Uterus (tissue), 2 donors: ENCODE data around the gene CACNA1D.

Source experiments
- POLR2A ChIP-seq, 2 donors: fragments of 450-650 bp; IDR thresholded peaks; one replicate each; pipeline ENCODE4 v1.6.1; 2016; ENCODE audit warnings: antibody characterized with exemption in 2 of 2, mild to moderate bottlenecking in 1 of 2, moderate library complexity in 1 of 2
- TF ChIP-seq, protein P1 (sequence below), 4 experiments: fragments of 200-600 bp in 2 of 4; fragments of 450-650 bp in 2 of 4; sonication (generic) in 2 of 4; IDR thresholded peaks; one replicate each; pipeline ENCODE4 v1.5.1; 2016 to 2019; ENCODE audit warnings: antibody characterized with exemption in 4 of 4, mild to moderate bottlenecking in 2 of 4, moderate library complexity in 1 of 4

GRCh38 chr3:53822331-53822741 lies 327.9 kb downstream of the CACNA1D start:
- TF ChIP-seq, protein P1, sequence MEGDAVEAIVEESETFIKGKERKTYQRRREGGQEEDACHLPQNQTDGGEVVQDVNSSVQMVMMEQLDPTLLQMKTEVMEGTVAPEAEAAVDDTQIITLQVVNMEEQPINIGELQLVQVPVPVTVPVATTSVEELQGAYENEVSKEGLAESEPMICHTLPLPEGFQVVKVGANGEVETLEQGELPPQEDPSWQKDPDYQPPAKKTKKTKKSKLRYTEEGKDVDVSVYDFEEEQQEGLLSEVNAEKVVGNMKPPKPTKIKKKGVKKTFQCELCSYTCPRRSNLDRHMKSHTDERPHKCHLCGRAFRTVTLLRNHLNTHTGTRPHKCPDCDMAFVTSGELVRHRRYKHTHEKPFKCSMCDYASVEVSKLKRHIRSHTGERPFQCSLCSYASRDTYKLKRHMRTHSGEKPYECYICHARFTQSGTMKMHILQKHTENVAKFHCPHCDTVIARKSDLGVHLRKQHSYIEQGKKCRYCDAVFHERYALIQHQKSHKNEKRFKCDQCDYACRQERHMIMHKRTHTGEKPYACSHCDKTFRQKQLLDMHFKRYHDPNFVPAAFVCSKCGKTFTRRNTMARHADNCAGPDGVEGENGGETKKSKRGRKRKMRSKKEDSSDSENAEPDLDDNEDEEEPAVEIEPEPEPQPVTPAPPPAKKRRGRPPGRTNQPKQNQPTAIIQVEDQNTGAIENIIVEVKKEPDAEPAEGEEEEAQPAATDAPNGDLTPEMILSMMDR (IDR thresholded peaks at IDR 0.05): no peak
- no peak for TF ChIP-seq POLR2A (IDR thresholded peaks at IDR 0.05)
